PC-3 (cell line): ENCODE measurements around the gene NFATC1. TPM values are rescaled to one million over a fixed set of nuclear protein-coding genes. Genes with fewer than 3 reads are reported as not detected.

ENCODE experiments used
- ATAC-seq: fragments of 200-7000 bp; cut with Tn5 transposase; 2 replicates; pipeline ENCODE4 v1.9.1; 2020; ENCODE audit warnings: mild to moderate bottlenecking, moderate library complexity
- BruUV-seq: library from RNA; stranded (reverse); fragments of 400-500 nt; replicated peaks from 2 replicates; lab custom pipeline; 2021; lab: Mats Ljungman, UMichigan
- CTCF ChIA-PET: fragments of 300-600 bp; sonication (Branson Sonifier 250); formaldehyde crosslinking; loops from one replicate; lab custom pipeline; 2022; ENCODE audit warnings: antibody characterized with exemption; lab: Charles Lee
- POLR2A ChIA-PET: fragments of 300-600 bp; sonication (Branson Sonifier 250); formaldehyde crosslinking; loops from one replicate; lab custom pipeline; 2022; ENCODE audit warnings: antibody characterized with exemption; ENCODE audit not compliant: unreplicated experiment; lab: Charles Lee
- DNase-seq: peaks from one replicate; pipeline ENCODE4 v3.0.0-alpha.2; 2015
- H2AFZ ChIP-seq: fragments of 300-600 bp; sonication (generic); 2 replicates; pipeline ENCODE4 v1.6.0; 2016; ENCODE audit warnings: antibody characterized with exemption, low read length
- H3F3A ChIP-seq: fragments of 300-600 bp; sonication (generic); one replicate; pipeline ENCODE4 v1.6.0; 2017; ENCODE audit warnings: antibody characterized with exemption, low read length, control low read depth, mild to moderate bottlenecking; ENCODE audit not compliant: unreplicated experiment
- H3K27ac ChIP-seq: fragments of 300-600 bp; sonication (generic); 2 replicates; pipeline ENCODE4 v1.5.1; 2016; ENCODE audit warnings: mild to moderate bottlenecking, low read length
- H3K27me3 ChIP-seq: fragments of 300-600 bp; sonication (generic); 2 replicates; pipeline ENCODE4 v1.6.1; 2016; ENCODE audit warnings: low read length, mixed read lengths
- H3K36me3 ChIP-seq: fragments of 300-600 bp; sonication (generic); 2 replicates; pipeline ENCODE4 v1.6.1; 2016; ENCODE audit warnings: low read depth, mixed run types, low read length, mixed read lengths
- H3K4me1 ChIP-seq: fragments of 300-600 bp; sonication (generic); 2 replicates; pipeline ENCODE4 v1.5.1; 2016; ENCODE audit warnings: low read length; ENCODE audit not compliant: insufficient read depth
- H3K4me2 ChIP-seq: fragments of 300-600 bp; sonication (generic); 2 replicates; pipeline ENCODE4 v1.6.0; 2016; ENCODE audit warnings: low read length
- H3K4me3 ChIP-seq: fragments of 300-600 bp; sonication (generic); 2 replicates; pipeline ENCODE4 v1.5.1; 2016; ENCODE audit warnings: mild to moderate bottlenecking, low read length, mixed read lengths
- H3K79me2 ChIP-seq: fragments of 300-600 bp; sonication (generic); 2 replicates; pipeline ENCODE4 v1.6.1; 2017; ENCODE audit warnings: low read length, mixed read lengths
- H3K9ac ChIP-seq: fragments of 300-600 bp; sonication (generic); 2 replicates; pipeline ENCODE4 v1.6.0; 2016; ENCODE audit warnings: mild to moderate bottlenecking, low read length
- H3K9me2 ChIP-seq: fragments of 300-600 bp; sonication (generic); replicated peaks from 2 replicates; pipeline ENCODE4 v1.6.1; 2016; ENCODE audit warnings: mixed run types, low read length, mixed read lengths
- H3K9me3 ChIP-seq: fragments of 300-600 bp; sonication (generic); 2 replicates; pipeline ENCODE4 v1.6.1; 2016; ENCODE audit warnings: low read length, mixed read lengths
- H4K20me1 ChIP-seq: fragments of 300-600 bp; sonication (generic); 2 replicates; pipeline ENCODE4 v1.6.1; 2016; ENCODE audit warnings: low read length, mixed read lengths
- EZH2 ChIP-seq: fragments of 300-600 bp; sonication (generic); IDR thresholded peaks from one replicate; pipeline ENCODE4 v1.6.1; 2017; ENCODE audit warnings: antibody characterized with exemption, mild to moderate bottlenecking, low read length; ENCODE audit not compliant: unreplicated experiment
- EZH2phosphoT487 ChIP-seq: fragments of 300-600 bp; sonication (generic); IDR thresholded peaks from 2 replicates; pipeline ENCODE4 v1.6.1; 2018; ENCODE audit warnings: mild to moderate bottlenecking, antibody characterized with exemption, low read length, borderline replicate concordance
- intact Hi-C: fragments of 100-400 bp; cut with micrococcal nuclease; formaldehyde crosslinking; loops from 2 replicates; pipeline ENCODE4 v1.9.0; 2023
- total RNA-seq: library from RNA; depleted of rRNA; stranded (reverse); fragments of >200 nt; gene quantifications from 2 replicates; pipeline ENCODE4 v1.2.3, GENCODE V29; 2014
- TF ChIP-seq, protein P1 (sequence below): fragments of 300-600 bp; sonication (generic); conservative IDR thresholded peaks from 2 replicates; pipeline ENCODE4 v1.5.1; 2017; ENCODE audit warnings: antibody characterized with exemption, low read depth, mild to moderate bottlenecking, low read length

Gene NFATC1
- total RNA-seq, 1 experiment from 2014 or later = 5.9 TPM

- TF ChIP-seq, protein P1, sequence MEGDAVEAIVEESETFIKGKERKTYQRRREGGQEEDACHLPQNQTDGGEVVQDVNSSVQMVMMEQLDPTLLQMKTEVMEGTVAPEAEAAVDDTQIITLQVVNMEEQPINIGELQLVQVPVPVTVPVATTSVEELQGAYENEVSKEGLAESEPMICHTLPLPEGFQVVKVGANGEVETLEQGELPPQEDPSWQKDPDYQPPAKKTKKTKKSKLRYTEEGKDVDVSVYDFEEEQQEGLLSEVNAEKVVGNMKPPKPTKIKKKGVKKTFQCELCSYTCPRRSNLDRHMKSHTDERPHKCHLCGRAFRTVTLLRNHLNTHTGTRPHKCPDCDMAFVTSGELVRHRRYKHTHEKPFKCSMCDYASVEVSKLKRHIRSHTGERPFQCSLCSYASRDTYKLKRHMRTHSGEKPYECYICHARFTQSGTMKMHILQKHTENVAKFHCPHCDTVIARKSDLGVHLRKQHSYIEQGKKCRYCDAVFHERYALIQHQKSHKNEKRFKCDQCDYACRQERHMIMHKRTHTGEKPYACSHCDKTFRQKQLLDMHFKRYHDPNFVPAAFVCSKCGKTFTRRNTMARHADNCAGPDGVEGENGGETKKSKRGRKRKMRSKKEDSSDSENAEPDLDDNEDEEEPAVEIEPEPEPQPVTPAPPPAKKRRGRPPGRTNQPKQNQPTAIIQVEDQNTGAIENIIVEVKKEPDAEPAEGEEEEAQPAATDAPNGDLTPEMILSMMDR = no peak
- TF ChIP-seq EZH2 = no peak
- TF ChIP-seq EZH2phosphoT487 = no peak
- intact Hi-C loops = no loop called here
- H3K9ac ChIP-seq = no peak overlapping the region
- no peaks in the 10 kb centered on the region for H3F3A ChIP-seq
- no peaks in the 10 kb centered on the region for H4K20me1 ChIP-seq
- peaks cover 4% of the 10 kb centered on the region; the same call in 1 of the 2 replicates for H3K4me1 ChIP-seq
- DNase-seq (no peak), ATAC-seq (no peak)
- H3K9me3 ChIP-seq = no peaks in the 10 kb centered on the region
- no peaks in the 10 kb centered on the region for H3K36me3 ChIP-seq
- ChIA-PET CTCF (no interaction called here), POLR2A (no interaction called here)
- no peak overlapping the region for H3K27ac ChIP-seq
- BruUV-seq = no TSS peak
- H3K4me2 ChIP-seq = no peak overlapping the region
- no peak overlapping the region for H3K4me3 ChIP-seq
- no peak overlapping the region for H2AFZ ChIP-seq
- no peaks in the 10 kb centered on the region for H3K79me2 ChIP-seq
- no peaks in the 10 kb centered on the region for H3K27me3 ChIP-seq
- no peaks in the 10 kb centered on the region for H3K9me2 ChIP-seq
These were observed 115.5 kb downstream of the NFATC1 start for GRCh38 chr18:79511271-79511670.

- no peaks in the 10 kb centered on the region for H3K36me3 ChIP-seq
- peaks cover 4% of the 10 kb centered on the region; the same call in 1 of the 2 replicates for H3K4me1 ChIP-seq
- BruUV-seq = no TSS peak
- no peak overlapping the region for H3K4me2 ChIP-seq
- intact Hi-C loops = no loop called here
- H3F3A ChIP-seq = no peaks in the 10 kb centered on the region
- CTCF ChIA-PET = no interaction called here
- no peaks in the 10 kb centered on the region for H3K79me2 ChIP-seq
- no peak for ATAC-seq
- DNase-seq = no peak
- no peak overlapping the region for H3K9ac ChIP-seq
- no peak overlapping the region for H3K4me3 ChIP-seq
- H3K27me3 ChIP-seq = no peaks in the 10 kb centered on the region
- no peaks in the 10 kb centered on the region for H3K9me2 ChIP-seq
- H4K20me1 ChIP-seq = no peaks in the 10 kb centered on the region
- TF ChIP-seq EZH2 (no peak), EZH2phosphoT487 (no peak)
- TF ChIP-seq, protein P1 = no peak
- POLR2A ChIA-PET = no interaction called here
- H3K9me3 ChIP-seq = no peaks in the 10 kb centered on the region
- H3K27ac ChIP-seq = no peak overlapping the region
- no peak overlapping the region for H2AFZ ChIP-seq
These were observed 116.1 kb downstream of the NFATC1 start for GRCh38 chr18:79511671-79512301.
